ENCODE results near the gene RHBDL3. TPM values are rescaled to one million over a fixed set of nuclear protein-coding genes. Genes with fewer than 3 reads are reported as not detected.
"Not testable (repeated sequence)": the region's sequence is repeated elsewhere in the genome, so short reads cannot be mapped to it uniquely, and the experiment has no call there.

The RHBDL3 gene
- polyA plus RNA-seq, 4 donors: 1.2 to 1.8 (median 1.6) TPM

GRCh38 chr17:32288615-32289014 is 23.0 kb downstream of the RHBDL3 start:
- no peak for DNase-seq (ENCODE audit: low read depth in 4 of 4, low spot score in 2 of 4)

- no peak for DNase-seq (ENCODE audit: low read depth in 4 of 4, low spot score in 2 of 4)
These were observed 23.9 kb downstream of the RHBDL3 start for GRCh38 chr17:32289471-32290070.

- DNase-seq (ENCODE audit: low read depth in 4 of 4, low spot score in 2 of 4): no peak
These were observed 26.5 kb downstream of the RHBDL3 start for GRCh38 chr17:32292094-32292493.

GRCh38 chr17:32297424-32297823 is 31.8 kb downstream of the RHBDL3 start:
- DNase-seq (ENCODE audit: low read depth in 4 of 4, low spot score in 2 of 4): no peak

GRCh38 chr17:32297860-32298259 is 32.2 kb downstream of the RHBDL3 start:
- DNase-seq (ENCODE audit: low read depth in 4 of 4, low spot score in 2 of 4): no peak

- no peak for DNase-seq (ENCODE audit: low read depth in 4 of 4, low spot score in 2 of 4)
These were observed 32.7 kb downstream of the RHBDL3 start for GRCh38 chr17:32298298-32298697.

- no peak for DNase-seq (ENCODE audit: low read depth in 4 of 4, low spot score in 2 of 4)
These were observed 33.3 kb downstream of the RHBDL3 start for GRCh38 chr17:32298721-32299579.

GRCh38 chr17:32299580-32300164 is 34.0 kb downstream of the RHBDL3 start:
- no peak for DNase-seq (ENCODE audit: low read depth in 4 of 4, low spot score in 2 of 4)

GRCh38 chr17:32302037-32302436 is 36.4 kb downstream of the RHBDL3 start:
- no peak for DNase-seq (ENCODE audit: low read depth in 4 of 4, low spot score in 2 of 4)

- DNase-seq (ENCODE audit: low read depth in 4 of 4, low spot score in 2 of 4): no peak
These were observed 37.4 kb downstream of the RHBDL3 start for GRCh38 chr17:32302860-32303649.

GRCh38 chr17:32303781-32304288 is 38.2 kb downstream of the RHBDL3 start:
- no peak for DNase-seq (ENCODE audit: low read depth in 4 of 4, low spot score in 2 of 4)

GRCh38 chr17:32305049-32305448 is 39.4 kb downstream of the RHBDL3 start:
- DNase-seq (ENCODE audit: low read depth in 4 of 4, low spot score in 2 of 4): no peak

GRCh38 chr17:32307658-32308057 is 42.0 kb downstream of the RHBDL3 start:
- no peak for DNase-seq (ENCODE audit: low read depth in 4 of 4, low spot score in 2 of 4)

GRCh38 chr17:32311028-32311536 is 45.5 kb downstream of the RHBDL3 start:
- no peak for DNase-seq (ENCODE audit: low read depth in 4 of 4, low spot score in 2 of 4)

- no peak for DNase-seq (ENCODE audit: low read depth in 4 of 4, low spot score in 2 of 4)
These were observed 49.0 kb downstream of the RHBDL3 start for GRCh38 chr17:32314636-32315035.

- no peak for DNase-seq (ENCODE audit: low read depth in 4 of 4, low spot score in 2 of 4)
These were observed 49.5 kb downstream of the RHBDL3 start for GRCh38 chr17:32315171-32315570.

GRCh38 chr17:32316653-32317052 is 51.0 kb downstream of the RHBDL3 start:
- DNase-seq (ENCODE audit: low read depth in 4 of 4, low spot score in 2 of 4): not testable (repeated sequence)

GRCh38 chr17:32317353-32317752 is 51.7 kb downstream of the RHBDL3 start:
- no peak for DNase-seq (ENCODE audit: low read depth in 4 of 4, low spot score in 2 of 4)

GRCh38 chr17:32318071-32318470 is 52.4 kb downstream of the RHBDL3 start:
- DNase-seq (ENCODE audit: low read depth in 4 of 4, low spot score in 2 of 4): no peak

- no peak for DNase-seq (ENCODE audit: low read depth in 4 of 4, low spot score in 2 of 4)
These were observed 53.9 kb downstream of the RHBDL3 start for GRCh38 chr17:32319548-32319905.

GRCh38 chr17:32320080-32320479 is 54.4 kb downstream of the RHBDL3 start:
- not testable (repeated sequence) for DNase-seq (ENCODE audit: low read depth in 4 of 4, low spot score in 2 of 4)

Data from left renal cortex interstitium (tissue), 4 donors.